ENCODE data around the gene ACP4. TPM values are rescaled to one million over a fixed set of nuclear protein-coding genes. Genes with fewer than 3 reads are reported as not detected.

The ACP4 gene
- total and polyA plus RNA-seq, 2 of the 13 experiments (the other 11 are each of a cell fraction or from before 2014, with no cell fraction given) = 0.08 TPM; not detected in 1

DNA sequence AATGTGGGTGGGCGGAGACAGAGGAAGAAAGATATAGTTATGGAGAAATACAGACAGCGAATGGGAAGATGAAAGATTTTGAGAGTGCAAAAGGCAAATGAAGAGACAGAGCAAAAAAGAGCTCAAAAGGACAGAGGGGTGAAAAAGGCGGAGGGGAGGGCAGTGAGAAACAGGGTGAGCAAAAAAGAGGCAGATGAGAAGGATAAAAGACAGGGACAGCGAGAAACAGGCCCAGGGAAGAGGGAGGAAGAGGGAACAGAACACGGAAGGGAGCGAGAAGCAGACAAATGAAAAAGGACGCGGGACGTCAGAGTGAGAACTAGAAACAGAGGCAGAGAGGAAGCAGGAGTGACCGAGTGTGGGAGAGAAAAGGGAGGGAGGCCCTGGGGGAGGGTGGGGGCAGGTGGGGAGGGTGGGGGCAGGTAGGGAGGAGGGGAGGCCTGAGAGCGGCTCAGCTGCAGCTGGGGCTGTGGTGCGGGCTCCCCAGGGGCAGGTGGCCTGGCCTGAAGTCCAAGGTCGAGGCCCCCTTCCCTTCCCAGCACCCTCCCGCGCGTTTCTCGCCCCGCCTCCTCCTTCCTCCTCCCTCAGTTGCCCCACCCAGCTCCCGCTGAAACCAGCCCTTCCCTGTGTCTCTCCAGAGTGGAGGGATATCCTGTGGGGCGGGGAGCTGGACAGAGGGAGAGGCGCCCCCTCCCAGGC, 30.5 kb downstream of the ACP4 start:
- ATAC-seq (no peak), DNase-seq (ENCODE audit: low spot score) (no peak), FAIRE-seq (no peak)
- Histone ChIP-seq H3K4me2 (ENCODE audit: low read depth, low read length) (no peak overlapping the region), H4K20me1 (ENCODE audit: insufficient read depth, low read length) (no peaks in the 10 kb centered on the region), H3K36me3 (replicated peaks in 1 of 2; ENCODE audit: control insufficient read depth in 1 of 2, insufficient read depth in 2 of 2, low read length in 2 of 2) (no peaks in the 10 kb centered on the region), H3K9me3 (ENCODE audit: low read length) (no peaks in the 10 kb centered on the region), H3K4me3 (replicated peaks in 1 of 3; ENCODE audit: insufficient read depth in 1 of 3, low read depth in 2 of 3, low read length in 3 of 3) (no peak overlapping the region), H2AFZ (ENCODE audit: low read length) (no peak overlapping the region), H3K9ac (ENCODE audit: insufficient read depth, low read depth, low read length) (no peak overlapping the region), H3K27me3 (ENCODE audit: control insufficient read depth in 1 of 2, insufficient read depth in 2 of 2, low read length in 2 of 2) (peaks cover 7 to 48% of the 10 kb centered on the region in 2 experiments), H3K4me1 (ENCODE audit: insufficient read depth, low read length) (no peaks in the 10 kb centered on the region), H3K79me2 (ENCODE audit: insufficient read depth, low read length) (no peaks in the 10 kb centered on the region), H3K27ac (ENCODE audit: extremely low read length, insufficient read depth, low read length) (no peak overlapping the region)
- WGBS (ENCODE audit: low lambda C conversion rate) = 7% methylated on average over 16 of the region's 21 CpGs
- POLR2A ChIA-PET = no interaction called here
- in situ Hi-C loops (cut with HindIII; ENCODE audit: extremely low pct_ligation_motif_present, low pct_unique_long_range_greater_than_20kb) = no loop called here
- no TSS peak for BruUV-seq (replicated peaks)
- intact Hi-C loops (cut with micrococcal nuclease; ENCODE audit: unreplicated experiment) = no loop called here
- CTCF ChIA-PET (ENCODE audit: low intra/inter-chr PET ratio, low total read pairs) = no interaction called here
- no peak for TF ChIP-seq KDM5A (IDR thresholded peaks at IDR 0.05; ENCODE audit: borderline replicate concordance, low read length)

GRCh38 chr19:50821248-50821612, 31.0 kb downstream of the ACP4 start:
- 11% methylated on average over 2 of the region's 4 CpGs for WGBS (ENCODE audit: low lambda C conversion rate)
- Histone ChIP-seq H3K79me2 (ENCODE audit: insufficient read depth, low read length) (no peaks in the 10 kb centered on the region), H3K4me2 (ENCODE audit: low read depth, low read length) (no peak overlapping the region), H2AFZ (ENCODE audit: low read length) (no peak overlapping the region), H3K27ac (ENCODE audit: extremely low read length, insufficient read depth, low read length) (no peak overlapping the region), H3K36me3 (replicated peaks in 1 of 2; ENCODE audit: control insufficient read depth in 1 of 2, insufficient read depth in 2 of 2, low read length in 2 of 2) (no peaks in the 10 kb centered on the region), H3K9me3 (ENCODE audit: low read length) (no peaks in the 10 kb centered on the region), H4K20me1 (ENCODE audit: insufficient read depth, low read length) (no peaks in the 10 kb centered on the region), H3K9ac (ENCODE audit: insufficient read depth, low read depth, low read length) (no peak overlapping the region), H3K27me3 (ENCODE audit: control insufficient read depth in 1 of 2, insufficient read depth in 2 of 2, low read length in 2 of 2) (peaks cover 7 to 49% of the 10 kb centered on the region in 2 experiments), H3K4me3 (replicated peaks in 1 of 3; ENCODE audit: insufficient read depth in 1 of 3, low read depth in 2 of 3, low read length in 3 of 3) (no peak overlapping the region), H3K4me1 (ENCODE audit: insufficient read depth, low read length) (no peaks in the 10 kb centered on the region)
- no peak for FAIRE-seq
- intact Hi-C loops (cut with micrococcal nuclease; ENCODE audit: unreplicated experiment) (no loop called here), in situ Hi-C loops (cut with HindIII; ENCODE audit: extremely low pct_ligation_motif_present, low pct_unique_long_range_greater_than_20kb) (no loop called here)
- DNase-seq (ENCODE audit: low spot score) = no peak
- CTCF ChIA-PET (ENCODE audit: low intra/inter-chr PET ratio, low total read pairs) = no interaction called here
- POLR2A ChIA-PET = no interaction called here
- BruUV-seq (replicated peaks) = no TSS peak
- no peak for ATAC-seq
- TF ChIP-seq SIX1 (CRISPR knock-in tag; IDR thresholded peaks at IDR 0.05; ENCODE audit: borderline replicate concordance) (no peak), POGK (CRISPR knock-in tag; conservative IDR thresholded peaks at IDR 0.05) (no peak), GLI4 (CRISPR knock-in tag; IDR thresholded peaks at IDR 0.05; ENCODE audit: borderline replicate concordance) (no peak), IRF1 (CRISPR knock-in tag; IDR thresholded peaks at IDR 0.05; ENCODE audit: low read depth) (no peak), SAFB2 (CRISPR knock-in tag; IDR thresholded peaks at IDR 0.05; ENCODE audit: borderline replicate concordance, low read depth) (no peak), ATF2 (CRISPR knock-in tag; IDR thresholded peaks at IDR 0.05) (no peak), ZNF451 (CRISPR knock-in tag; IDR thresholded peaks at IDR 0.05) (no peak), MTA1 (CRISPR knock-in tag; IDR thresholded peaks at IDR 0.05; ENCODE audit: borderline replicate concordance) (no peak), BRD4 (CRISPR knock-in tag; IDR thresholded peaks at IDR 0.05) (no peak)
- TF ChIP-seq, protein P1, sequence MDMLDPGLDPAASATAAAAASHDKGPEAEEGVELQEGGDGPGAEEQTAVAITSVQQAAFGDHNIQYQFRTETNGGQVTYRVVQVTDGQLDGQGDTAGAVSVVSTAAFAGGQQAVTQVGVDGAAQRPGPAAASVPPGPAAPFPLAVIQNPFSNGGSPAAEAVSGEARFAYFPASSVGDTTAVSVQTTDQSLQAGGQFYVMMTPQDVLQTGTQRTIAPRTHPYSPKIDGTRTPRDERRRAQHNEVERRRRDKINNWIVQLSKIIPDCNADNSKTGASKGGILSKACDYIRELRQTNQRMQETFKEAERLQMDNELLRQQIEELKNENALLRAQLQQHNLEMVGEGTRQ (IDR thresholded peaks at IDR 0.05; ENCODE audit: low read depth, low read length) = no peak
- TF ChIP-seq, protein P1 (CRISPR knock-in tag; IDR thresholded peaks at IDR 0.05; ENCODE audit: borderline replicate concordance) = no peak

Measured in HepG2 (cell line).